A549 (cell line): ENCODE data around the gene ZNF407. TPM values are rescaled to one million over a fixed set of nuclear protein-coding genes. Genes with fewer than 3 reads are reported as not detected.

Source experiments
- ATAC-seq, 2 experiments: fragments of 200-7000 bp in 1 of 2; fragments of >200 bp in 1 of 2; cut with Nextera tagmentation in 1 of 2; cut with Tn5 transposase in 1 of 2; 3 replicates each; pipeline versions ENCODE4 v1.8.0 to v1.9.1; 2018 to 2020; ENCODE audit warnings: mild to moderate bottlenecking in 1 of 2, moderate library complexity in 1 of 2
- CTCF ChIA-PET: fragments of 300-600 bp; sonication (Branson Sonifier 250); formaldehyde crosslinking; extraction: SDS; loops from one replicate; lab custom pipeline; 2021; ENCODE audit warnings: antibody characterized with exemption, inconsistent platforms; lab: Yijun Ruan, JAX
- POLR2A ChIA-PET: fragments of 350-600 bp; formaldehyde crosslinking; extraction: SDS; loops from one replicate; lab custom pipeline; 2021; ENCODE audit warnings: antibody characterized with exemption, inconsistent platforms; lab: Yijun Ruan, JAX
- DNase-seq, 2 experiments: peaks; one replicate each; pipeline versions ENCODE4 v3.0.0 to v3.0.0-alpha.2; 2011 to 2016; ENCODE audit warnings: low read depth in 1 of 2, low spot score in 1 of 2
- FAIRE-seq: peaks from 2 replicates; lab custom pipeline; 2011; peaks lifted over from hg19 to GRCh38; lab: Jason Lieb, UNC
- H3K27ac ChIP-seq, 2 experiments: fragments of >200 bp; sonication (Bioruptor Twin); formaldehyde crosslinking; 3 replicates each; pipeline ENCODE4 v1.5.1; 2016 to 2017
- H3K4me1 ChIP-seq: fragments of >200 bp; sonication (Bioruptor Twin); formaldehyde crosslinking; 3 replicates; pipeline ENCODE4 v1.6.1; 2016
- H3K4me2 ChIP-seq: fragments of >200 bp; sonication (Bioruptor Twin); formaldehyde crosslinking; 3 replicates; pipeline ENCODE4 v1.6.1; 2016
- H3K4me3 ChIP-seq: fragments of >200 bp; sonication (Bioruptor Twin); formaldehyde crosslinking; 3 replicates; pipeline ENCODE4 v1.5.1; 2016
- H3K9me3 ChIP-seq: fragments of >200 bp; sonication (Bioruptor Twin); formaldehyde crosslinking; 3 replicates; pipeline ENCODE4 v1.6.1; 2016
- CBX8 ChIP-seq: fragments of 200-600 bp; sonication (generic); IDR thresholded peaks from 2 replicates; pipeline ENCODE4 v1.6.1; 2016
- CEBPB ChIP-seq, 2 experiments: fragments of >200 bp in 1 of 2; sonication (Bioruptor Twin) in 1 of 2; formaldehyde crosslinking in 1 of 2; IDR thresholded peaks; 2 replicates each; pipeline ENCODE4 v1.6.1; 2012 to 2016
- CHD4 ChIP-seq: fragments of 200-600 bp; sonication (generic); IDR thresholded peaks from 2 replicates; pipeline ENCODE4 v1.6.1; 2016; ENCODE audit warnings: antibody characterized with exemption, mild to moderate bottlenecking, borderline replicate concordance
- EP300 ChIP-seq, 2 experiments: fragments of >200 bp; sonication (Bioruptor Twin); formaldehyde crosslinking; IDR thresholded peaks; 2 replicates in 1 of 2; 3 replicates in 1 of 2; pipeline ENCODE4 v1.6.1; 2016 to 2017
- FOXS1 ChIP-seq: fragments of 250-450 bp; sonication (Bioruptor Pico); IDR thresholded peaks from 2 replicates; pipeline ENCODE4 v1.5.0; 2020; ENCODE audit warnings: mild to moderate bottlenecking, moderate library complexity
- GATA3 ChIP-seq: IDR thresholded peaks from 2 replicates; pipeline ENCODE4 v1.6.1; 2012; ENCODE audit warnings: borderline replicate concordance
- HDAC2 ChIP-seq: fragments of 200-600 bp; sonication (generic); IDR thresholded peaks from 2 replicates; pipeline ENCODE4 v1.6.1; 2016
- HEYL ChIP-seq: fragments of 250-450 bp; sonication (Bioruptor Pico); IDR thresholded peaks from 2 replicates; pipeline ENCODE4 v1.8.0; 2021; ENCODE audit warnings: mild to moderate bottlenecking, moderate library complexity
- HOXB13 ChIP-seq: fragments of 250-450 bp; sonication (Bioruptor Pico); IDR thresholded peaks from 2 replicates; pipeline ENCODE4 v1.5.0; 2020; ENCODE audit warnings: low read depth, mild to moderate bottlenecking, moderate library complexity
- HOXB5 ChIP-seq: fragments of 250-450 bp; sonication (Bioruptor Pico); IDR thresholded peaks from 2 replicates; pipeline ENCODE4 v1.5.0; 2020; ENCODE audit warnings: mild to moderate bottlenecking, moderate library complexity
- JUN ChIP-seq, 2 experiments: fragments of >200 bp; sonication (Bioruptor Twin); formaldehyde crosslinking; IDR thresholded peaks; 2 replicates in 1 of 2; 3 replicates in 1 of 2; pipeline ENCODE4 v1.6.1; 2016 to 2017
- JUNB ChIP-seq: fragments of >200 bp; sonication (Bioruptor Twin); formaldehyde crosslinking; IDR thresholded peaks from 2 replicates; pipeline ENCODE4 v1.6.1; 2016
- KDM1A ChIP-seq: fragments of 200-600 bp; sonication (generic); IDR thresholded peaks from 2 replicates; pipeline ENCODE4 v1.6.1; 2016; ENCODE audit warnings: low read depth, mild to moderate bottlenecking
- KDM5A ChIP-seq: fragments of 200-600 bp; sonication (generic); IDR thresholded peaks from 2 replicates; pipeline ENCODE4 v1.6.1; 2016; ENCODE audit warnings: antibody characterized with exemption, mild to moderate bottlenecking
- MAFK ChIP-seq: fragments of 450-650 bp; IDR thresholded peaks from 2 replicates; pipeline ENCODE4 v1.6.1; 2014; ENCODE audit not compliant: partially characterized antibody
- MAZ ChIP-seq: fragments of 150-350 bp; IDR thresholded peaks from 2 replicates; pipeline ENCODE4 v1.6.1; 2014; ENCODE audit warnings: antibody characterized with exemption, low read depth, low read length, borderline replicate concordance
- NFE2L2 ChIP-seq: fragments of 150-350 bp; conservative IDR thresholded peaks from 2 replicates; pipeline ENCODE4 v1.6.1; 2014; ENCODE audit warnings: low read length
- NPAS2 ChIP-seq: fragments of 250-450 bp; sonication (Bioruptor Pico); IDR thresholded peaks from 2 replicates; pipeline ENCODE4 v1.8.0; 2022; ENCODE audit warnings: mild to moderate bottlenecking, moderate library complexity, borderline replicate concordance
- NR3C1 ChIP-seq: fragments of >200 bp; sonication (Bioruptor Twin); formaldehyde crosslinking; IDR thresholded peaks from 3 replicates; pipeline ENCODE4 v1.6.1; 2017
- PHF8 ChIP-seq: fragments of 200-600 bp; sonication (generic); IDR thresholded peaks from 2 replicates; pipeline ENCODE4 v1.6.1; 2016; ENCODE audit warnings: low read depth, mild to moderate bottlenecking, antibody characterized with exemption, moderate library complexity, borderline replicate concordance
- POLR2A ChIP-seq: IDR thresholded peaks from 2 replicates; pipeline ENCODE4 v1.6.1; 2012; ENCODE audit warnings: mild to moderate bottlenecking, low read length
- POLR2AphosphoS2 ChIP-seq: conservative IDR thresholded peaks from 2 replicates; pipeline ENCODE4 v1.6.1; 2012; ENCODE audit warnings: low read length, improper control_type of control experiment, inconsistent platforms
- RFX5 ChIP-seq: fragments of 450-650 bp; IDR thresholded peaks from 2 replicates; pipeline ENCODE4 v1.7.1; 2014; ENCODE audit warnings: antibody characterized with exemption, mild to moderate bottlenecking, moderate library complexity
- SREBF2 ChIP-seq: fragments of 450-650 bp; IDR thresholded peaks from 2 replicates; pipeline ENCODE4 v1.6.1; 2014; ENCODE audit warnings: mild to moderate bottlenecking, moderate library complexity
- TP53 ChIP-seq: fragments of 250-450 bp; sonication (Bioruptor Pico); IDR thresholded peaks from 2 replicates; pipeline ENCODE4 v1.5.0; 2021; ENCODE audit warnings: mild to moderate bottlenecking, moderate library complexity
- ZC3H11A ChIP-seq: fragments of 450-650 bp; IDR thresholded peaks from 2 replicates; pipeline ENCODE4 v1.6.1; 2014; ENCODE audit warnings: antibody characterized with exemption, mild to moderate bottlenecking
- ZNF302 ChIP-seq: fragments of 250-450 bp; sonication (Bioruptor Pico); IDR thresholded peaks from 2 replicates; pipeline ENCODE4 v1.9.0; 2021; ENCODE audit warnings: inconsistent platforms, mild to moderate bottlenecking, moderate library complexity
- ZSCAN20 ChIP-seq: fragments of 250-450 bp; sonication (Bioruptor Pico); IDR thresholded peaks from 2 replicates; pipeline ENCODE4 v1.8.0; 2022; ENCODE audit warnings: mild to moderate bottlenecking, moderate library complexity
- WGBS: methylation state at CpG from one replicate; pipeline ENCODE4 v1.1.6; 2017; ENCODE audit errors: missing lambda C conversion rate; 5-methylcytosine and 5-hydroxymethylcytosine counted together
- polyA plus RNA-seq, 4 experiments: library from polyadenylated mRNA; depleted of rRNA in 3 of 4; stranded (reverse); fragments of >200 nt; fragmentation: RNase III in 1 of 4; extraction: RNeasy Plus Mini Kit Qiagen cat#74134 plus additional on column Dnase treatment in 1 of 4; gene quantifications; 2 replicates in 3 of 4; 3 replicates in 1 of 4; pipeline ENCODE4 v1.2.3, GENCODE V29; 2011 to 2017
- TF ChIP-seq, protein P1 (sequence below): fragments of 200-600 bp; sonication (generic); IDR thresholded peaks from 2 replicates; pipeline ENCODE4 v1.6.1; 2016; ENCODE audit warnings: antibody characterized with exemption, mild to moderate bottlenecking, moderate library complexity
- TF ChIP-seq, protein P2 (sequence below): IDR thresholded peaks from 2 replicates; pipeline ENCODE4 v1.6.1; 2012; ENCODE audit warnings: low read depth, borderline replicate concordance
- TF ChIP-seq, protein P3 (sequence below): fragments of >200 bp; sonication (Bioruptor Twin); formaldehyde crosslinking; IDR thresholded peaks from 2 replicates; pipeline ENCODE4 v1.6.1; 2016

Gene ZNF407
- polyA plus RNA-seq, 2 of the 4 experiments (the other 2 are of a cell fraction), result 2.5 to 3.0 TPM

DNA sequence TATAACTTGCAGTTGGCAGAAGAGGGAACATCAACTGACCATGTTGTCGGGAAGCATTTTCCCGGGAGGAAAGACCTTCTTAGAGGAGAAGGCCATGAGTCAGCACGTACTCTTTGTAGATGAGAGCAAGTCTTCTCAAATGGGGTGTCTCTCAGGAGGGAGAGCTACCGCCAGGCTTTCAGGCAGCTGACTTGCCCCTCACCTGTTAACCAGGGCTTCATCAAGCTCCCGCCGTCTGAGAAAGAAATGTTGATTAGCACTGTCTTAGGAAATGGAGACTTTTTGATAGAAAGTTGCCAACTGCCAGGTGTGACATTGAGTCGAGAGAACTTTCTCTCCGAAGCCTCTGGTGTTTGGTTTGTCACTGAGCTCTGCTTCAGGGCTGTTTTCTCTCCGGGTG lies 196.1 kb downstream of the ZNF407 start (continued):
- TF ChIP-seq, protein P1, sequence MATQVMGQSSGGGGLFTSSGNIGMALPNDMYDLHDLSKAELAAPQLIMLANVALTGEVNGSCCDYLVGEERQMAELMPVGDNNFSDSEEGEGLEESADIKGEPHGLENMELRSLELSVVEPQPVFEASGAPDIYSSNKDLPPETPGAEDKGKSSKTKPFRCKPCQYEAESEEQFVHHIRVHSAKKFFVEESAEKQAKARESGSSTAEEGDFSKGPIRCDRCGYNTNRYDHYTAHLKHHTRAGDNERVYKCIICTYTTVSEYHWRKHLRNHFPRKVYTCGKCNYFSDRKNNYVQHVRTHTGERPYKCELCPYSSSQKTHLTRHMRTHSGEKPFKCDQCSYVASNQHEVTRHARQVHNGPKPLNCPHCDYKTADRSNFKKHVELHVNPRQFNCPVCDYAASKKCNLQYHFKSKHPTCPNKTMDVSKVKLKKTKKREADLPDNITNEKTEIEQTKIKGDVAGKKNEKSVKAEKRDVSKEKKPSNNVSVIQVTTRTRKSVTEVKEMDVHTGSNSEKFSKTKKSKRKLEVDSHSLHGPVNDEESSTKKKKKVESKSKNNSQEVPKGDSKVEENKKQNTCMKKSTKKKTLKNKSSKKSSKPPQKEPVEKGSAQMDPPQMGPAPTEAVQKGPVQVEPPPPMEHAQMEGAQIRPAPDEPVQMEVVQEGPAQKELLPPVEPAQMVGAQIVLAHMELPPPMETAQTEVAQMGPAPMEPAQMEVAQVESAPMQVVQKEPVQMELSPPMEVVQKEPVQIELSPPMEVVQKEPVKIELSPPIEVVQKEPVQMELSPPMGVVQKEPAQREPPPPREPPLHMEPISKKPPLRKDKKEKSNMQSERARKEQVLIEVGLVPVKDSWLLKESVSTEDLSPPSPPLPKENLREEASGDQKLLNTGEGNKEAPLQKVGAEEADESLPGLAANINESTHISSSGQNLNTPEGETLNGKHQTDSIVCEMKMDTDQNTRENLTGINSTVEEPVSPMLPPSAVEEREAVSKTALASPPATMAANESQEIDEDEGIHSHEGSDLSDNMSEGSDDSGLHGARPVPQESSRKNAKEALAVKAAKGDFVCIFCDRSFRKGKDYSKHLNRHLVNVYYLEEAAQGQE, result no peak
- TF ChIP-seq, all 56 proteins: peak for 0

DNA sequence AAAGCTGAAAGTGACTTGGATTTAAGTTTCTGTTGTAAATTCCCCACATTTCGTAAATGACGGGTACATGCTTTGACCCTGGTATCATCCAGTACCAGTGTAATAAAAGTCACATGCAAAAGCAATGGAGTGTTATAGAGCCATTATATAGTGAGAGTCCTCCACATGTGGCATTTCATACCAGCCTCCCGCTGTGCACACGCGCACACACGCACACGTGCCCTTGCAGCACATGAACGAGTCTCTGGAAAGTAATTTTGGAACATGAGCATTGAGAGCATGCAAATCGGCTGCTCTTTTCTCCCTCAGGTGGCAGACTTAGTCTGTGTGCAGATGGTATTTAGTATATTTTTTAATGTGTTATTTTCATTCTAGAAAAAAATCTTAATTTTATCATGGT lies 198.1 kb downstream of the ZNF407 start:
- no peak for TF ChIP-seq RFX5
- TF ChIP-seq SREBF2, result no peak
- TF ChIP-seq, protein P1, result no peak
- no peak for TF ChIP-seq CHD4
- TF ChIP-seq JUNB, result no peak
- TF ChIP-seq, protein P2, sequence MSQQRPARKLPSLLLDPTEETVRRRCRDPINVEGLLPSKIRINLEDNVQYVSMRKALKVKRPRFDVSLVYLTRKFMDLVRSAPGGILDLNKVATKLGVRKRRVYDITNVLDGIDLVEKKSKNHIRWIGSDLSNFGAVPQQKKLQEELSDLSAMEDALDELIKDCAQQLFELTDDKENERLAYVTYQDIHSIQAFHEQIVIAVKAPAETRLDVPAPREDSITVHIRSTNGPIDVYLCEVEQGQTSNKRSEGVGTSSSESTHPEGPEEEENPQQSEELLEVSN, result no peak
- no peak for TF ChIP-seq TP53 (CRISPR knock-in tag)
- TF ChIP-seq EP300 (IDR thresholded peaks at IDR 0.05), result no peak
- no peak for TF ChIP-seq FOXS1 (CRISPR knock-in tag)
- no peak for TF ChIP-seq GATA3
- no peak for TF ChIP-seq NPAS2
- no peak for TF ChIP-seq CEBPB (IDR thresholded peaks at IDR 0.05)
- TF ChIP-seq ZC3H11A, result no peak
- no peak for TF ChIP-seq PHF8
- TF ChIP-seq HOXB13 (CRISPR knock-in tag), result no peak
- TF ChIP-seq POLR2A, result no peak
- no peak for TF ChIP-seq KDM1A
- TF ChIP-seq HDAC2, result no peak
- TF ChIP-seq, all 56 proteins: peak for 0
- Histone ChIP-seq H3K4me1 (peaks cover 10% of the 10 kb centered on the region), H3K27ac (no peak overlapping the region), H3K4me2 (no peak overlapping the region), H3K9me3 (no peaks in the 10 kb centered on the region), H3K4me3 (no peak overlapping the region)
- no peak for DNase-seq
- CTCF ChIA-PET, result no interaction called here
- WGBS, result 95% methylated on average over 9 of the region's 9 CpGs
- FAIRE-seq, result no peak
- no peak for ATAC-seq
- POLR2A ChIA-PET, result no interaction called here

DNA sequence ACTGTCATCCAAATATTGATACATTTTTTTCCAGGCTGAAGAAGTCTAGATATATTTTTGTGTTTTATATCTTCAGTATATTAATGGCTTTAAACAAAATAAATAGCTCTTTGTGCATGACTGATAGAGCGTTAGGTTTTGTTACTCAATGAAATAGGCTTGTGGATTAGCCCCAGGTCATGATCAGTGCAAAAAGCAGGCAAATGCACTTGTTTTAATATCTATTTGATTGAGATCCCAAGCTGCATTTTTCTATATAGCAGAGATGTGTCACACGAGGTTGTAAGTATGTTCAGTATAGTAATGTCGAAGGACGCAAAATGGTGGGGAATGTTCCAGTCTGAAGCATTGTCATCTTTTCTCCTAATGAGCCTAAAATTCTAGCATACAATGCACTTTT lies 198.5 kb downstream of the ZNF407 start:
- ATAC-seq (no peak), FAIRE-seq (no peak), DNase-seq (no peak)
- 86% methylated on average over 4 of the region's 4 CpGs for WGBS
- Histone ChIP-seq H3K4me3 (no peak overlapping the region), H3K9me3 (no peaks in the 10 kb centered on the region), H3K27ac (no peak overlapping the region), H3K4me2 (no peak overlapping the region), H3K4me1 (peaks cover 10% of the 10 kb centered on the region)
- ChIA-PET CTCF (no interaction called here), POLR2A (no interaction called here)
- no peak for TF ChIP-seq FOXS1 (CRISPR knock-in tag)
- no peak for TF ChIP-seq HEYL (CRISPR knock-in tag)
- no peak for TF ChIP-seq CBX8
- no peak for TF ChIP-seq CEBPB (IDR thresholded peaks at IDR 0.05)
- TF ChIP-seq, protein P3, sequence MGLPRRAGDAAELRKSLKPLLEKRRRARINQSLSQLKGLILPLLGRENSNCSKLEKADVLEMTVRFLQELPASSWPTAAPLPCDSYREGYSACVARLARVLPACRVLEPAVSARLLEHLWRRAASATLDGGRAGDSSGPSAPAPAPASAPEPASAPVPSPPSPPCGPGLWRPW, result no peak
- no peak for TF ChIP-seq JUN (IDR thresholded peaks at IDR 0.05)
- no peak for TF ChIP-seq NFE2L2
- no peak for TF ChIP-seq CHD4
- no peak for TF ChIP-seq ZNF302 (CRISPR knock-in tag)
- TF ChIP-seq, protein P2, result no peak
- TF ChIP-seq KDM5A, result no peak
- no peak for TF ChIP-seq MAZ
- no peak for TF ChIP-seq HOXB5
- no peak for TF ChIP-seq ZSCAN20 (CRISPR knock-in tag)
- no peak for TF ChIP-seq POLR2AphosphoS2
- TF ChIP-seq NR3C1, result no peak
- no peak for TF ChIP-seq MAFK
